Endothelial cell of umbilical vein (primary cell): ENCODE measurements around the gene OR2T34. TPM values are rescaled to one million over a fixed set of nuclear protein-coding genes. Genes with fewer than 3 reads are reported as not detected.

Experiments used
- BruUV-seq: library from RNA; stranded (reverse); fragments of 400-500 nt; replicated peaks from 2 replicates; lab custom pipeline; 2021; lab: Mats Ljungman, UMichigan
- CTCF ChIA-PET: fragments of 300-600, 350-600 bp; sonication (Branson Sonifier 250); formaldehyde crosslinking; loops from one replicate; lab custom pipeline; 2021; ENCODE audit warnings: antibody characterized with exemption, inconsistent platforms; lab: Charles Lee
- POLR2A ChIA-PET: fragments of 300-600, 350-600 bp; sonication (Branson Sonifier 250); formaldehyde crosslinking; loops from one replicate; lab custom pipeline; 2021; ENCODE audit warnings: antibody characterized with exemption, inconsistent platforms; lab: Charles Lee
- DNase-seq: peaks from one replicate; pipeline ENCODE4 v3.0.0-alpha.2; 2011; ENCODE audit warnings: low read depth, low spot score
- FAIRE-seq: peaks from 2 replicates; lab custom pipeline; 2011; peaks lifted over from hg19 to GRCh38; lab: Jason Lieb, UNC
- H2AFZ ChIP-seq: 2 replicates; pipeline ENCODE4 v1.6.0; 2012; ENCODE audit warnings: low read depth, low read length, control low read depth, inconsistent platforms
- H3K27ac ChIP-seq: 2 replicates; pipeline ENCODE4 v1.5.1; 2011; ENCODE audit warnings: low read depth, mild to moderate bottlenecking, control low read depth, low read length, moderate library complexity; ENCODE audit not compliant: insufficient read depth
- H3K27me3 ChIP-seq, 2 experiments: 2 replicates each; pipeline versions ENCODE4 v1.6.0 to v1.6.1; 2011; ENCODE audit warnings: low read length in 2 of 2, mixed read lengths in 1 of 2; ENCODE audit not compliant: control insufficient read depth in 2 of 2, insufficient read depth in 2 of 2
- H3K36me3 ChIP-seq, 2 experiments: 2 replicates in 1 of 2; 3 replicates in 1 of 2; pipeline ENCODE4 v1.5.1; 2011; ENCODE audit warnings: low read length in 2 of 2, mild to moderate bottlenecking in 1 of 2, moderate library complexity in 1 of 2; ENCODE audit not compliant: control insufficient read depth in 2 of 2, insufficient read depth in 2 of 2; ENCODE audit errors: extremely low read depth in 1 of 2
- H3K4me1 ChIP-seq: 3 replicates; pipeline ENCODE4 v1.5.1; 2011; ENCODE audit warnings: mild to moderate bottlenecking, low read length; ENCODE audit not compliant: control insufficient read depth, insufficient read depth; ENCODE audit errors: extremely low read depth
- H3K4me2 ChIP-seq: 2 replicates; pipeline ENCODE4 v1.6.1; 2011; ENCODE audit warnings: low read length, control low read depth, mixed read lengths; ENCODE audit not compliant: insufficient read depth
- H3K4me3 ChIP-seq, 3 experiments: fragments of 200-600 bp in 1 of 3; sonication (generic), shearing (Covaris generic) in 1 of 3; replicated peaks in 1 of 3; 2 replicates each; pipeline ENCODE4 v1.5.1; 2011 to 2016; ENCODE audit warnings: control low read depth in 3 of 3, low read length in 3 of 3, mild to moderate bottlenecking in 2 of 3, inconsistent platforms in 1 of 3, low read depth in 1 of 3, moderate library complexity in 1 of 3; ENCODE audit not compliant: insufficient read depth in 1 of 3
- H3K79me2 ChIP-seq: 2 replicates; pipeline ENCODE4 v1.6.0; 2012; ENCODE audit warnings: low read length, inconsistent platforms; ENCODE audit not compliant: control insufficient read depth, insufficient read depth
- H3K9ac ChIP-seq: replicated peaks from 2 replicates; pipeline ENCODE3; 2011; ENCODE audit warnings: low read length, control low read depth; ENCODE audit not compliant: insufficient read depth; ENCODE audit errors: extremely low read depth
- H3K9me1 ChIP-seq: replicated peaks from 3 replicates; pipeline ENCODE4 v1.6.0; 2011; ENCODE audit warnings: mild to moderate bottlenecking, low read length; ENCODE audit not compliant: control insufficient read depth, insufficient read depth; ENCODE audit errors: extremely low read depth
- H3K9me3 ChIP-seq: replicated peaks from 2 replicates; pipeline ENCODE4 v1.5.1; 2012; ENCODE audit warnings: low read length, inconsistent platforms; ENCODE audit not compliant: control insufficient read depth, insufficient read depth
- H4K20me1 ChIP-seq: replicated peaks from 2 replicates; pipeline ENCODE3; 2011; ENCODE audit warnings: mild to moderate bottlenecking, low read length; ENCODE audit not compliant: control insufficient read depth, insufficient read depth; ENCODE audit errors: extremely low read depth
- CTCF ChIP-seq, 2 donors: IDR thresholded peaks; 1 replicate in 1 of 2; 2 replicates in 1 of 2; pipeline ENCODE4 v1.5.1; 2011; ENCODE audit warnings: low read length in 2 of 2, mild to moderate bottlenecking in 2 of 2, moderate library complexity in 2 of 2, control low read depth in 1 of 2, inconsistent platforms in 1 of 2, low read depth in 1 of 2; ENCODE audit not compliant: insufficient read depth in 1 of 2; ENCODE audit errors: extremely low read depth in 1 of 2
- EZH2 ChIP-seq: IDR thresholded peaks from 2 replicates; pipeline ENCODE4 v1.6.1; 2012; ENCODE audit warnings: borderline replicate concordance, low read depth, mild to moderate bottlenecking, moderate library complexity, low read length, inconsistent platforms; ENCODE audit not compliant: severe bottlenecking
- FOS ChIP-seq: IDR thresholded peaks from 2 replicates; pipeline ENCODE4 v1.6.1; 2011; ENCODE audit warnings: mild to moderate bottlenecking, low read length, moderate library complexity, borderline replicate concordance; ENCODE audit not compliant: insufficient read depth
- GATA2 ChIP-seq: IDR thresholded peaks from 2 replicates; pipeline ENCODE4 v1.7.0; 2011; ENCODE audit warnings: low read depth, mild to moderate bottlenecking, moderate library complexity, mixed read lengths, low read length; ENCODE audit not compliant: insufficient read length, insufficient read depth
- JUN ChIP-seq: IDR thresholded peaks from 2 replicates; pipeline ENCODE4 v1.6.1; 2011; ENCODE audit warnings: borderline replicate concordance, low read depth; ENCODE audit not compliant: insufficient read length, insufficient read depth
- MAX ChIP-seq: IDR thresholded peaks from 2 replicates; pipeline ENCODE4 v1.6.1; 2011; ENCODE audit not compliant: insufficient read depth, insufficient read length
- MYC ChIP-seq: IDR thresholded peaks from one replicate; pipeline ENCODE4 v1.6.1; 2011; ENCODE audit warnings: mild to moderate bottlenecking, low read depth, low read length
- POLR2A ChIP-seq: IDR thresholded peaks from 2 replicates; pipeline ENCODE4 v1.6.1; 2012; ENCODE audit warnings: low read depth, mild to moderate bottlenecking, control low read depth, low read length
- POLR2AphosphoS5 ChIP-seq: IDR thresholded peaks from 2 replicates; pipeline ENCODE4 v1.6.1; 2012; ENCODE audit warnings: low read depth, mild to moderate bottlenecking, control low read depth, low read length, moderate library complexity; ENCODE audit not compliant: insufficient read depth
- dilution Hi-C: fragments of 300-500 bp; cut with MboI; formaldehyde crosslinking; loops from one replicate; pipeline ENCODE4 v1.15.0; 2019; ENCODE audit warnings: low sequenced_read_pairs; ENCODE audit not compliant: extremely low pct_ligation_motif_present
- intact Hi-C: fragments of 100-400 bp; cut with micrococcal nuclease; formaldehyde crosslinking; loops from one replicate; pipeline ENCODE4 v1.10.0; 2022
- polyA plus RNA-seq, 4 experiments: library from polyadenylated mRNA; depleted of rRNA in 3 of 4; stranded (reverse) in 3 of 4; unstranded in 1 of 4; fragments of >200 nt; gene quantifications; 2 replicates each; pipeline versions ENCODE4 v1.2.1 to v1.2.3, GENCODE V29; 2011 to 2012; ENCODE audit warnings: missing spikeins in 1 of 4
- total RNA-seq: library from RNA; stranded (reverse); gene quantifications from 2 replicates; pipeline ENCODE4 v1.2.3, GENCODE V29; 2021

OR2T34 gene
- total and polyA plus RNA-seq, 2 donors (not counting 3 experiments of a cell fraction or from before 2014, with no cell fraction given): not detected

- TF ChIP-seq JUN (no peak), MAX (no peak), FOS (no peak), CTCF (IDR thresholded peaks at IDR 0.05; ENCODE audit: extremely low read depth in 1 of 2, insufficient read depth in 1 of 2, low read depth in 1 of 2, low read length in 2 of 2) (no peak), POLR2AphosphoS5 (no peak), EZH2 (no peak), GATA2 (no peak), MYC (no peak), POLR2A (no peak)
- DNase-seq: no peak
- Histone ChIP-seq H3K4me1 (no peaks in the 10 kb centered on the region), H3K9ac (no peak overlapping the region), H3K27me3 (no peaks in the 10 kb centered on the region), H3K9me3 (no peaks in the 10 kb centered on the region), H3K36me3 (no peaks in the 10 kb centered on the region), H3K9me1 (no peaks in the 10 kb centered on the region), H4K20me1 (no peaks in the 10 kb centered on the region), H3K4me3 (no peak overlapping the region), H3K4me2 (no peak overlapping the region), H2AFZ (no peak overlapping the region), H3K27ac (no peak overlapping the region), H3K79me2 (no peaks in the 10 kb centered on the region)
- dilution Hi-C loops (no loop called here), intact Hi-C loops (no loop called here)
- CTCF ChIA-PET: no interaction called here
- BruUV-seq: no TSS peak
- POLR2A ChIA-PET: no interaction called here
- no peak for FAIRE-seq
These were observed 15.5 kb upstream of the OR2T34 start for GRCh38 chr1:248590055-248590454.
